ENCODE results near the gene MTRF1L.

MTRF1L gene, protein sequence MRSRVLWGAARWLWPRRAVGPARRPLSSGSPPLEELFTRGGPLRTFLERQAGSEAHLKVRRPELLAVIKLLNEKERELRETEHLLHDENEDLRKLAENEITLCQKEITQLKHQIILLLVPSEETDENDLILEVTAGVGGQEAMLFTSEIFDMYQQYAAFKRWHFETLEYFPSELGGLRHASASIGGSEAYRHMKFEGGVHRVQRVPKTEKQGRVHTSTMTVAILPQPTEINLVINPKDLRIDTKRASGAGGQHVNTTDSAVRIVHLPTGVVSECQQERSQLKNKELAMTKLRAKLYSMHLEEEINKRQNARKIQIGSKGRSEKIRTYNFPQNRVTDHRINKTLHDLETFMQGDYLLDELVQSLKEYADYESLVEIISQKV

DNA sequence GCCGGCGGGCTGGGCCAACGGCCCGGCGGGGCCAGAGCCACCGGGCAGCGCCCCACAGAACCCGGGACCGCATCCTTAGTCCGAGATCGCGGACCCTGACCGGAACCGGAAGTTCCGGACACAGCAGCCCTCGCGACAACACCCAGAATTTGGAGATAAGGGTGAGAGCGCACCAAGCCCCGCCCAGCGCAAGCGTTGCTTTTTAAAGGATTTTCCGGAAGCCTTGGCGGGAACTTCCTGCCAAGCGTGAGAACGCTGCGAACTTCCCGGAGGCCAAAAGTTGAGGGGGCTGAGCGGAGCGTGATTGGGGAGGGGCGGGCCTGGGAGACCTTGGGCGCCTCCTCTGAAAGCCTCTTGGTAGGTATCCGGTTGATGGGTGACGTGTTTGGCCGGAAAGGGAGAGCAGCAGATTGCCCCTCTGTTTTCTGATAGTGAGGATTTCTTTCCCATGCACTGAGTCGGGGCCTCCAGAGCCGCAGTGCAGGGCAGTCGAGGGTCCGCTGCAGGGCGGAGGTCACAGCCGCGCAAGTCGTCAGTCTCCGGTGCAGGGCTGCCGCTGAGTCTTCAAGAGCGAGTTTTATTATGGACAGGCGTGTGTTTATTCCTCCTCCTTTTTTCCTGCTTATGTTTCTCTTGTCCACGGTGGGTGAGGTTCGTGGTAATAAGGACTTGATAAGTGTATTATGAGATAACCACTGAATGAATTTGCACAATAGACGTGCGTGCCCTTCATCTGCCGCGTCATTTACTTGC lies at the start of gene MTRF1L:
MTRF1L (minus strand) TSS at position 97 of the 753 bp plus-strand sequence; CDS start at position 73, 24 bp downstream.
- DNase-seq (ENCODE audit: low spot score): peak; percentile 91

DNA sequence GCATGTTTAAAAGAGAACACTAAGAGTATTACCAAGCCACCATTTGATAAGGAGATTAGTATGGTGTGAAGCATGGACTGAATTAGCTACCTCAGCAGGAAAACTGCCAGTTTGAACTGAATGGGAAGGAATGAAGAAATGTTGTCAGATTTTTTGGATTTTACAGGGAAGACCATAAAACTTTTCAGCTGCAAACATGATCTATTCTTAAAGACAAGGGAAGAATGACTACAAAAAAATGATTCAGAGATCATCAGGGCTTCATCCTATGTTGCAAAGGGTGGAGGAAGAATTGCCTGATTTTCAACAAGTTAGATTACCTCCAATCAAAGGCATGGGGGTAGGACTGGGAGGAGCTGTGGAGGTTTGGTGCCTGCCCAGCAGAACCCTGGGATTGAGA lies 49.3 kb upstream of the MTRF1L start:
- no peak for DNase-seq (ENCODE audit: low spot score)

DNA sequence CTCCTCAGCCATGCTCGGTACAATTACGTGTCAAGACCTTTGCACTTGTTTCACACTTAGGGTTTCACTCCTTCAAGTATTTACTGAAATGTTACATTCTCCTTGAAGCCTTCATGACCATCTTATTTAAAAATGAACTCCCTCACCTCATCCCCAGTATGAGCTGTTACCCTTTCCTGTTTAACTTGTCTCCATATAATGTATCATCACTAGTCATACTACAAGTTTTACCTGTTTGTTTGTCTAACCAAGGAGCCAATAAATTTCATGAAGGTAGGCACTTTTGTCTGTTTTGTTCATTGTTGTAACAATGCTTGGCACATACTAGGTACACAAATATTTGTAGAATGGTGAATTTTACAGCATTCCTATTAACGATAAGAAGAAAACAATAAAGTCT lies 46.1 kb upstream of the MTRF1L start:
- DNase-seq (ENCODE audit: low spot score): no peak

DNA sequence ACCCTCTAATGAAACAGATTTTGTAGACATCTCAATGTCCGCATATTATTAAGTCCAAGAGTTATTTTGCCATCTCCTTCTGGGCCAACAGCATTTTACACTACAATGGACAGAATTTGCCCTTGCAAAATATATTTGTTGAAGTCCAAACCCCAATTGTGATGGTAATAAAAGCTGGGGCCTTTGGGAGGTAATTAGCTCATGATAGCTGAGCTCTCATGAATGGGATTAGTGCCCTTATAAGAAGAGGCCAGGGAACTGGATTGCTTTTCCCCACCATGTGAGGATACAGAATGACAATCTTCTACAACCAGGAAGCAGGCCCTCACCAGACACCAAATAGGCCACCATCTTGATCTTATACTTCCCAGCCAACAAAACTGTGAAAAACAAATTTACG lies 44.9 kb upstream of the MTRF1L start:
- DNase-seq (ENCODE audit: low spot score): no peak

DNA sequence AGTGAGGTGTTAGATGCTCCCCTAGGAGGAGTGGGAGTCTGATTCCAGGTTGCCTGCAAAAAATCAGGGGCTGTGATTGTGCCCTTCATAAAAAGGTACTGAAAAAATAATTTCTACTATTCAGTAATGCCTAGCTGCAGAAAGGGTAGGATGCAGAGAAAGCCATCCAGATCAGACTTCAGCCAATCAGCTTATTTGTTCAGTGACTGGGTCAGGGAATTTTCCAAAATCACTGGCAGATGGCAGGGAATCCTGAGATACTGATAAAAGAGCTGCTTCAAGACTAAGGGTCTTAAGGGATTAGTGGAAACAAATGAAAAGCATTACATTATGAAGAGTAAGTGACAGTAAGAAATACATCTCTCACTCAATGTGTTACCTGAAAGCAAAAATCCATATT lies 42.8 kb upstream of the MTRF1L start:
- DNase-seq (ENCODE audit: low spot score): no peak

DNA sequence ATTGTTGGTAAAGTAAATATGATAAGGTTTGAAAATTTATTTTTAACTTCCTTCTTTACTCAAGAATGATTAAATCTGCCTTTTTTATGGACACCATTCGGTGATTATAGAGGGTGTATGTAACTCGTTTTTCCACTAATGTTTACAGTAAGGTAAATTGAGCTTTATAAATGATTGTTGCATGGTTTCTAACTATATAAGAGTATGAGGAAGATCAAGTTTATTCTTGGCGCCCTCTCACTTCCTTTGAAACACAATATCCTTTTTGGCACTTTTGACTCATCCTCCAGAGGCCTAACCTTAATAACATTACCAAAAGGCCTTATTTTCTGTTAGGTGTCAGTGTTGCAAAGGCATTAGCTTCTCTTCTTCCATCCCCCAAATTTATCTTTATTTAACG lies 41.8 kb upstream of the MTRF1L start:
- no peak for DNase-seq (ENCODE audit: low spot score)

DNA sequence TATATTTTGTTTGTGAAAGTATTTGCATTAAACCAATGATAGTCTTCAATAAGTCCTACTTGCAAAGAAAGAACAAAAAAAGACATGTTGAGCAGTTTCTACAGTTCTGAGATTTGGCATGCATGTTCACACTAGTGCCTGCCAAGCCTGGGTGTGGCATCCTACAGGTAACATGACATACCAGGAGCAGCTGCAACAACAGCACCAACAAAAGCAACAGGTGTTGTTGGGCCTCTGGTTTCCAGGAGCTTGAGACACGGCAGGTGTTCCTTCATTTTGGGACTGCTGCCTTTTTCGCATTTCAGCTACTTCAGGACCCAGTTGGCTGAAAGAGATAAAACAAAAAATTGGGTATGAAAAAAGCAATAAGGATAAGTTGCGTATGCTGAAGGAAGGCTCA lies 41.2 kb upstream of the MTRF1L start:
- DNase-seq (ENCODE audit: low spot score): no peak

DNA sequence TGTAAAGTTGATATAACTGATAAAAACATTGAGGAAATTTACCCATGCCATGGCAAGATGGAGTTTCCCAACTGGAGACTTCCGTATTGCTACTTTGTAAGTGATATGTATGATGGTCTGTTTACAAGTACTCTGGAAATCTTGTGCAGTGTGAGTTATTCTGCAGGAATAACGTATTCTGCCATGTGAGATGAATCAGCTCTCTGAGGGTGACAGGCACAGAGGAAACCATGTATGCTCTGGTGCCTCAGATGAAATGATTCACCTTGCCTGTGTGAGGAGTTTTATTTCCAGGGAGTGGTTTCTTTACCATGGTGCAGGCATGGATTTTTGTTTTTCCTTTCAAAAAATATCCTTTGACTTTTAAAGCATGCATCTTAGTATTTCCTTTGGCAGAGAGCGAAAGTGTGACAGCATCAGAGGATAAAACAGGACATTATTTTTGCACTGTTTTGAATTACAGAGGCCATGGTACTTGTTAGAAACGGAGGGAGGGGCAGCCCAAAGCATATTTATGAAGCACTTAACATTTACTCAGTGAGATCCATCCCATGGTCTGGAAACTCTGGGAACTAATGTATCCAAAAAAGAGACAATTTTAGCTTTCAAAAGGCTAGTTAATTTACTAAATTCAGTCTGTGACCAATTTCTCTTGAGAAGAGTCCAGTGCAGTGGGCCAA lies 36.0 kb upstream of the MTRF1L start:
- no peak for DNase-seq (ENCODE audit: low spot score)

DNA sequence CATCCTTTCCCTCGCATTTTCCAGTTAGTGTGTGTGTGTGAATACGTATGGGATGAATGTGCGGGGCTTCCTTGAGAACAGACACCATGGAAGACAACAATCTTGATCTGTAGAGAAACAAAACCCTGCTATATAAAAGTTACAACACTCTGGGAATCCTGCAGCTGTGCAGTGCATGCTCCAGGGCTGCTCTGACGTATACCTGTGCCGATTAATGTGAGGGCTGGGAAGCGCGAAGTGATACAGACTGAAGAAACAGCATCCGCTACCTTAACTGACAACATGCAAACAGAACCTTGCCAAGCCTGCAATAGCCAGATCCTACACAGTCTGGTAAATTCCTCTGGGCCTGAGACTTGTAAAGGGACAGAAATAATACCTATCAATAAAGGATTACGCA lies 31.6 kb upstream of the MTRF1L start:
- no peak for DNase-seq (ENCODE audit: low spot score)

DNA sequence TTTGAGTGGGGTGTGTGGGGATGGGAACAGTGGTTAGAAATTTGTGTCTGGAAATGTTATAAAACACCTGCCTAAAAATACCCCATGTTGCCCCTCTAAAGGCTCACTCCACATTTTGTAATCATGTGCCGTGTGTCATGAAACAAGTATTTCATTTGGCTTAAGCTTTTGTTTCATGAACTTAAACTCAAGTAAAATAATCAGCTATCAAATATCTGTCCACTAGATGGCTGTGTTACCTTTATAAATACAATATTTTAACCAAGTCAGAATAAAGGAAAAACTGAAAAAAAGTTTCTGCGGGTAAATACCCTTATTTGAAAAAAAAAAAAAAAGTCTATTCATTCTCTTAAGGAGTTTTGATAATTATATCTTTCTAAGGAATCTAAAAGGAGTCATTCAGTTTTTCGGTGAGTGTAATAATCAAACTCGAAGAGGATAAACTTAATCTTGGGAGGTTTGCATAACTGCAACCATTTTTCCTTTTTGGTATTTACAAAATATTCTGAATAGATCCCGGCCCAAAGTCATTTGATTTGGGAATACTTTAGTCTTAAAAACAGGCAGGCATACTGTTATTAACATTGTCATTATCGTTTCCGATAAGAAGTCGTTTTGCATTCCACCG lies 29.9 kb upstream of the MTRF1L start:
- DNase-seq (ENCODE audit: low spot score): peak; percentile 14

DNA sequence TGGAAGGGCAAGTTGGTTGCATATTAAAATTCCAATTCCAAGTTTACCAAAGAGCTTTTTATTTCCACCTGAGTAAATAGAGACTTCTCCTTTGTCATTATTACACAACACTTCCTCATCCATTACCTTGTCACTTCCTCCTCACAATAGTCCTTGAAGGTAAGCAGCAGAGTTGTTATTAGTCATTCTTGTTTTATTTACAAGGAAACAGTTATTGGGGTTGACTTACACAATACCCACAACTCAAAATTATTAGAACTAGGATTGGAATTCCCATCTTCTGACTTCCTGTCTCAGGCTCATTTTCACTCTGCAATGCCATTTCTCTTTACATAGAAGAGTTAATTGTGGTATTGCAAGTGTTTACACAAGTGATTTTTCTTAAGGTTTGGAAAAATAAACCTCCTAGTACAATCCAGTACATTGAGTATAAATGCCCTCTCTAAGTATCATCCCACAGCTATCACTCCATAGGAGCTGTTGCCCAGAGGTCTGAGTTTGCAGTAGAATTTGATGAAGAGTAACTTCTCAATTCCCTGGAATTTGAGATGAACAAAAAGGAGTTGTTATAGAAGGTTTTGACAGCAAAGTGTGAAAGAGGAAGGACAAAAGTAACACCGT lies 28.9 kb upstream of the MTRF1L start:
- no peak for DNase-seq (ENCODE audit: low spot score)

DNA sequence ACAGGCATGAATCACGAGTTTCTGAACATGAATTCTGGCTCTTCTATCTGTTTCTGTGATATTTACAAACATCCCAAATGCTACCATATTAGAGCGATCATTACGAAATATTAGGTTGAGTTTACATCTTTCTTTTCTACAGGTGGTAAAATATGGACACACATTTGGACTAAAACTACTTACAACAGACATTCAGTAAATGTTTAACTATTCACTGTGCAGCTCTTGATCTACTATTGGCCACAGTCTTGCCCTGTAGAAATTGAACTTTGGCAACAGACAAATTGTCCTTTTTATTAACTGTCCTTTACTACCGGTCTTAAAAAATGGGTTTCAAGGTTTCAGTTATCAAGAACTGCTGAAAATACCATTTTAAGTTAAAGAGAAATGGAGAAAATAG lies 26.5 kb upstream of the MTRF1L start:
- no peak for DNase-seq (ENCODE audit: low spot score)

DNA sequence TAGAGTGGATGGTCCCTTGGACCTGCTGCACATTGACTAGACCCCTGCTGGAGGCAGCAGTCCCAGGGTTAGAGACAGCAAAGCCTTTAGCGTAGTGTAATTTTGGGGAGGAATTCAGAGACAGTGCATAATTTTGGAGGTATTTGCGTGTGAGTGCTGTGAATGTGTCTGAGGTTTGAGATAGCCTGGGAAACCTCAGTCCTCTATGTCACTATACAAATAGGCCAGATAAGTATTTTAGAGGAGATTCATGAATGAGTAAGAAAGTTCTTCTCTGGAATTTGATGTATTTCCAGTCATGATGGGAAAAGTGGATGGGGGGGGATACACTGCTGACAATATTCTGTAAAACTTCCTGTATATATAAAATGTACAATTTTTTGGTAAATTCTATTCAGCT lies 25.8 kb upstream of the MTRF1L start:
- no peak for DNase-seq (ENCODE audit: low spot score)

DNA sequence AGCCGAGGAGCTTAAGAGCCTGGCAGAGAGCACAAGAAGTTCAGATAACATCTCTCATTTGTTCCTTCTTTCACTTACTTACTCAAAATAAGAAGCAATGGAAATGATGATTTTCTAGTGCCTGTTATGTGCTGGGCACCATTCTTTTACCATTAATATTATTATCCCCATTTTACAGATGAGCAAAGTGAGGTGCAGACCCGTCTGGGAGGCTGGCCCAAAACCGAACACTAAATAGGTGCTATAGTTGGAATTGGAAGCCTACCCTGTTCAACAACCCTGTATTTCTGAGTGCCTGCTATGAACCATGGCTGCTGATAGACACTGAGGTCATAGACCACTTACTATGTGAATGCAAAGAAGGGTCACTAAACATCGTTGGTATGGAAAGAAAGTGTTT lies 25.0 kb upstream of the MTRF1L start:
- no peak for DNase-seq (ENCODE audit: low spot score)

DNA sequence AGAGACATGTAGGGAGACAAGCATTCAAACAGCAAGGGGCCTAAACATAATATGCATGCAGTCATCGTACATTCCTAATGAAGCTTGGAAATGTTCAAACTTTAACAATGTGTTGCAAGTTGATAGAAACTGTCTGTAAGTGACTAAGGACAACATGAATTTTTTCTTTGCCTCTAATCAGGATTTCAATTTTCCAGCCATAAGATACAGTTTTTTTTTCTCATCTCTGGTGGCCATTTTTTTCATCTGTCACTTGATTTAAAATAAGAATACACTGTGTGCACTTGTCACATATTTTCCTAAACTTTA lies 22.2 kb upstream of the MTRF1L start:
- no peak for DNase-seq (ENCODE audit: low spot score)

DNA sequence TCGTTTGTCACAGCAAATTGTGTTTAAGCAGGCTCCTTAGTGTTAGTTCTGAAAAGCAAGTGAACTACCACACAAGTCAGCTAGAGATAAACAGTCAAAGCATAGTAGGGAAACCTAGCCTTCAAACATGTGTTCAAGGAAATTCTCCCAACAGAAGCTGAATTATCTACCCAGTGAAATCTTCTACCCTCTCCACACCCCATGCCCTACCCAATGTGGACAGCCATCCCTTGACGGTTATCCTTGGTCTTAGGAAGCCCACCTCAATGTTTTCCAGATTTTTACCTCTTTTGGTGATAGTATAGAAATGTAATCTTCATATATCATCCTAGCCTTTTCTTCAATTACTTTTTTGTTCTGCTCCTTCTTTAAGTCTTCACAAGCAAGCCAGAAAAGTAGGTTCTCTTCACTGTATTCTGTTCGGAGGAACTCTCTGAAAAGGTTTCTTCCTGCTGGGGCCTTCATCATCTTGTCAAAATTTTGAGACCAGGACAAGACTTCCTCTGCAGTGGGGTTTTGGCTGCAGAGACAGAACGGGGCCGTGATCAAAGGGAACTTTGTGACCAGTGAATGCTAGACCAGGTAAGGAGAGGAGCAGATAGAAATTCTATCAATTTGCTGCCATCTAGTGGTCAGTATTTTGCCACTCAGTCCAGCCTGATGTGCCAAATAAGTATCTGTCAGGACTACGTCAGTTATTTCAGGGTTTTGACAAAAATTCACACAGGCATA lies 21.6 kb upstream of the MTRF1L start:
- peak; percentile 53 for DNase-seq (ENCODE audit: low spot score)

DNA sequence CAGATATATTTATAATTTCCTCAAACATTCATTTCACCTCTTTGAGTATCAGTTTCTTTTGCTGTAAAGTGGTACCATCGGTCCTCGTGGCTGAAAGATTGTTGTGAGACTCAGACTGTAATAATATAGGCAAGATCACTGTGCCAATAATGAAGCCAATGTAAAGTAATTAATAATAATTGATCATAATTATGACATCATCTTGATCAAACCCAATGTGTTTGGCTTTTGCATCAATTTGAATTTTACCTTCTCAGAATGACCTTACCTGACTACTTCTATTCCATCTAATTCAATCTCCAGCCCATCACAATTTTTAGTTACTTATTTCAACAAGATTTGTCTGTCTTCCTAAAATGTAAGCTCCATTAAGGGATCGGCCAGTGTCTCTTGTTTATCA lies 15.8 kb upstream of the MTRF1L start:
- DNase-seq (ENCODE audit: low spot score): no peak

DNA sequence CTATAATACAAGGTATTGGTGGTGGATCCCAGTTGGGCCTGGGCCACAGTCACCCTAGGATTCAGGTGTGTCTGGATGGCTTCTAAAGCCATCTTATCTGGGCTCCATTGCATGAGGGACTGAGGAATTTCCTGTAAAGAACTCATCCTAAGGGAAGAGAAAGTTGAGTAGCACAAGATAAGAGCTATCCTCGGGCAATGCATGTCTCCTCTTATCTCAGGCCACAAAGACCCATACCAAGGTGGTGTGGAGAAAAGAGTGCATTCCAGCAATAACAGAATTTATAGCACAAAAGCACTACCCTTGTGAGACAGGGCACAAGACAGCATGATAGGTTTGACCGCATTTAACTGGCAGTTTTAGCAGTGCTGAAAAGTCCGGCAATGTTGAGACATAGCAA lies 14.3 kb upstream of the MTRF1L start:
- no peak for DNase-seq (ENCODE audit: low spot score)

DNA sequence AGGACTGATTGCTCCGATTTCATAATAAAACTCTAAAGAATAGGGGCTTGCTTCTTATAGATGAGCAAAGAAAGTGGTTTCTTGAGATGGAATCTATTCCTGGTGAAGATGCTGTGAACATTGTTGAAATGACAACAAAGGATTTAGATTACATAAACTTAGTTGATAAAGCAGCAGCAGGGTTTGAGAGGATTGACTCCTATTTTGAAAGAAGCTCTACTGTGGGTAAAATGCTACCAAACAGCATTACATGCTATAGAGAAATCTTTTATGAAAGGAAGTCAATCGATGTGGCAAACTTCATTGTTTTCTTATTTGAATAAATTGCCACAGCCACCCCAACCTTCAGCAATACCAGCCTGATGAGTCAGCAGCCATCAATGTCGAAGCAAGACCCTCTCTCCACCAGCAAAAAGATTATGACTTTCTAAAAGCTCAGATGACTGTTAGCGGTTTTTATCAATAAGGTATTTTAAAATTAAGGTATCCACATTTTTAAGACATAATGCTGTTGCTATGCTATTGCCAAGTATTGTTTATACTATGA lies 12.7 kb upstream of the MTRF1L start:
- DNase-seq (ENCODE audit: low spot score): no peak

DNA sequence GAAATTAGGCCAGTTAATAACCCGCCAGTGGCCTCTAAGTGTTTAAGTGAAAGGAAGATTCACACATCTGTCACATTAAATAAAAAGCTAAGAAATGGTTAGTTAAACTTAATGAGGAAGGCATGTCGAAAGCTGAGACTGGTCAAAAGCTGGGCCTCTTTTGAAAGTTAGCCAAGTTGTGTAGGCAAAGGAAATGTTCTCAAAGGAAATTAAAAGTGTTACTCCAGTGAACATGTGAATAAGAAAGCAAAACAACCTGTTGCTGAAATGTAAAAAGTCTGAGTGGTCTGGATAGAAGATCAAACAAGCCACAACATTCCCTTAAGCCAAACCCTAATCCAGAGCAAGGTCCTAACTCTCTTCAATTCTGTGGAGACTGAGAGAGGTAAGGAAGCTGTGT lies 10.9 kb upstream of the MTRF1L start:
- no peak for DNase-seq (ENCODE audit: low spot score)

DNA sequence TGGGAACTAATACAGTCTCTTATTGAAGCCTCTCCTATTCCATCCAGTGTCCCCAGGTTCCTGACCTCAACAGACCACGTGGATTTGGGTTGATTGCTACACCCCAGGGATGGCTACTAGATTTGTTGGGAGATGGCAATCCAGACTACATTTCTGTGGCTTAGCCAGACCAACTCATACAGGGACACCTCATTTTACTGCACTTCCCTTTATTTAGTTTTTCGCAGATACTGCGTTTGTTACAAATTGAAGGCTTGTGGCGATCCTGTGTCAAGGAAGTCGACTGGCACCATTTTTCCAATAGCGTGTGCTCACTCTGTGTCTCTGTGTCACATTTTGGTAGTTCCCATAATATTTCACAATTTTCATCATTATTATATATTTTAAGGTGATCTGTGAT lies 10.3 kb upstream of the MTRF1L start:
- DNase-seq (ENCODE audit: low spot score): no peak

DNA sequence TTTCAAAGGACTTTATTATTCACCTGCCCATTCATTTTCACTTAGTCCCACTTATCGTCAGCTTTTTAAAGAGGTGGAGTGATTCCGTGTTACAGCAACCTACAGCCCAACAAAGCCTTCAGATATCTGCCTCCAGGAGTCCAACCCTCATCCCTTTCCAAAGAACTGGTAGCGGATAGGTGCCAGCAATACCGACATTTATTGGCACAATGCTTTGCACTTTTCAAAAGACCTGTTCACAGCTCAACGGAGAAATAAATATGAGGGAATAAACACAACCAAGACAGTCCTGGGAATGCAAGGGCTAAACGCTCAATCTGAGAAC lies 819 bp upstream of the MTRF1L start:
- DNase-seq (ENCODE audit: low spot score): no peak
